DND-41 (cell line): ENCODE measurements around the gene ESYT2.

ENCODE experiments used
- CTCF ChIP-seq: IDR thresholded peaks from 2 replicates; pipeline ENCODE4 v1.5.1; 2012; ENCODE audit warnings: borderline replicate concordance, low read length, moderate library complexity, mild to moderate bottlenecking; ENCODE audit not compliant: poor library complexity, severe bottlenecking; ENCODE audit errors: extremely low read depth
- EZH2 ChIP-seq: IDR thresholded peaks from 3 replicates; pipeline ENCODE4 v1.6.1; 2012; ENCODE audit warnings: borderline replicate concordance, low read depth, mild to moderate bottlenecking, moderate library complexity, low read length, inconsistent platforms; ENCODE audit not compliant: severe bottlenecking

GRCh38 chr7:158772916-158773315, 56.4 kb downstream of the ESYT2 start:
- TF ChIP-seq CTCF, result peak; percentile 13
- TF ChIP-seq EZH2, result no peak
